Measurements from ENCODE around the gene SAMD4A.
A peak's percentile ranks its signal among the peaks of the same experiment; 100 is the strongest.

SAMD4A gene

DNA sequence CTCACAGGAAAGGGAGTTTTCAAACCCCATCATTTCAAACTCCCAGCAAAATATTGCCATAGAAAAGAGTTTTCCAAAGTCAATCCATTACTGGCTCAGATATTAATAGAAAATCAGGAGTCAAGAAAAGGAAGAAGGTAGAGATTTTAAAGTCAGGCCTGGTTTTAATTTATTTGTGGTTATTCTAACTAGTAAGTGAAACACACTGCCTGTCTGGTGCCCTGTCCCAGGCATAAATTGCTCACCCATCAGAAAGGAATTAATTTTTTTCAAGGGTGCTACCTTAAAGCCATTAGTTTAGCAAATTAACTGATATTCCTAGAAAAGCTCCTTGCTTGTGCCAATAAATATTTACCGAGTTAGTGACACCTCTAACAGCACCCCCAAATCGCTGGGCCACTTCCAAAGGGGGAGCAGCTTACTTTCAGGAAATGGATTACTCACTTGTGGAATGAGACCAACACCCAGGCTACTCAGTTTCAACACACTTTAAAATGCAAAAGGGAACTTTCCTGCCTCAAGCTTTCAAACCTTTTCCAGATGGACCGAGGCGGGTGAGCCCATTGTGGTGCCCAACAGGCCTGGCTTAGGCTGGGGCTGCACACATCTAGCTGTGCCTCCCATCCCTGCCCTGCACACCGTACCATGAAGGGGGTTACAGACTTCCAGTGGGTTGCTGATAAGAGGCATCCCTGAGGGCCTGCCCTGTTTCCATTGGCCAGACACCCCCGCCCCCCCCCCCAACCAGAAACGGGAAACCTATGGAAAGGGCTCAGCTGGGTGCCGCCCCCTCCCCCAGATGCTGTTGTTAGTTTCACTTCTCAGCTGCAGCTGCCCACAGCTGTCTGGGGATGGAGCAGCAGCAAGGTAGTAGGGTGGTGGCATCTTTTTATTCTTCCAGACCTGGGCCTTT, 117.2 kb downstream of the SAMD4A start:
- no peak for DNase-seq (ENCODE audit: low read depth in 3 of 3)

DNA sequence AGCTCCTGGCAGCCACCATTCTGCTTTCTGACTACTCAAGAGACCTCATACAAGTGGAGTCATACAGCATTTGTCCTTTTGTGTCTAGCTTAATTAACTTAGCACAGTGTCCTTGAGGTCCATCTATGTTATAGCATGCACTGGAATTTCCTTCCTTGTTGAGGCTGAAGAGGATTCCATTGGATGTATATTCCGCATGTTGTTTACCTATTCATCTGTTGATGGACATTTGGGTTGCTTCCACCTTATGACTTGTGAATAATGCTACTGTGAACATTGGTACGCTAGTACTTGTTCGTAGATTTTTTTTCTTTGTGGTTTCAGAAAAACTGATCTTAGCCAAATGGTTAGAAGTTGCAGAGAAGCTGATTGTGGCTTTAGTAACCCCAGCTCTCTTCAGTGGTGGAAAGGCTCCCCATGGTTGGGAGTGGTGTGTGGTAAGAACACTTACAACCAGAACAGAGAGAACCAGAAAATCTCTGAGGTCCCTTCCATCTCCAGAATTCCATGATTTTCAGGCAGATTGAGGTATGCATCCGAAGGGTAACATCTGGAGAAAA, 118.4 kb downstream of the SAMD4A start:
- DNase-seq (ENCODE audit: low read depth in 3 of 3) = no peak

DNA sequence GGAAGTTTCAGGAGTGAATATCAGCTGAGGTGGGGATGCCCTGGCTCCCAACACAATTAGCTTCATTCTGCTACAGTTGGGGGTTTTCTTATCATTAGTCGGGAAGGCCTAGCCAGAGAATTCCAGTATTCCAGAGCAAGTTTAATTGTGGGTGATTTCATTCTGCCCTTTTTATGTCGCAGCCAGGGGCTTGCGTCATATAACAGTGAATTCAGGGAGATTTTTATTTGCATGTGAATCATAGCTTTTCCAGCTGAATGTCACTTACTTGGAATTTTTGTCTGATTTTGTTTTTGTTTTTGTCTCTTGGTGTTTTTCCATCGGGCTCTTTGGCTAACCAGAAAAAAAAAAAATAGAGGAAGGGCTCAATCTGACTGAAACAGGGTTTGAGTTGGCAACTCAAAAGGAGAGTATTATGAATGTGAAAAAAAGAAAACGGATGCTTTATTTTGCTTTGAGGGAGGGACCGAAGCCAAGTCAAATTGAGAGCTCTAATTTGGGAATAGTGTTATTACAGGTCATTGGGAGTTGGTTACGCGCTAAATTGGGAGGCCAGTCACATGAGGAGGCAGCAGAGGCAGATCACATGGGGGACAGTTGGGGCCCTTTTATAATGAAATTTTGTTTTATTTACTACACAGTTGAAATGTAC, 119.4 kb downstream of the SAMD4A start:
- no peak for DNase-seq (ENCODE audit: low read depth in 3 of 3)

DNA sequence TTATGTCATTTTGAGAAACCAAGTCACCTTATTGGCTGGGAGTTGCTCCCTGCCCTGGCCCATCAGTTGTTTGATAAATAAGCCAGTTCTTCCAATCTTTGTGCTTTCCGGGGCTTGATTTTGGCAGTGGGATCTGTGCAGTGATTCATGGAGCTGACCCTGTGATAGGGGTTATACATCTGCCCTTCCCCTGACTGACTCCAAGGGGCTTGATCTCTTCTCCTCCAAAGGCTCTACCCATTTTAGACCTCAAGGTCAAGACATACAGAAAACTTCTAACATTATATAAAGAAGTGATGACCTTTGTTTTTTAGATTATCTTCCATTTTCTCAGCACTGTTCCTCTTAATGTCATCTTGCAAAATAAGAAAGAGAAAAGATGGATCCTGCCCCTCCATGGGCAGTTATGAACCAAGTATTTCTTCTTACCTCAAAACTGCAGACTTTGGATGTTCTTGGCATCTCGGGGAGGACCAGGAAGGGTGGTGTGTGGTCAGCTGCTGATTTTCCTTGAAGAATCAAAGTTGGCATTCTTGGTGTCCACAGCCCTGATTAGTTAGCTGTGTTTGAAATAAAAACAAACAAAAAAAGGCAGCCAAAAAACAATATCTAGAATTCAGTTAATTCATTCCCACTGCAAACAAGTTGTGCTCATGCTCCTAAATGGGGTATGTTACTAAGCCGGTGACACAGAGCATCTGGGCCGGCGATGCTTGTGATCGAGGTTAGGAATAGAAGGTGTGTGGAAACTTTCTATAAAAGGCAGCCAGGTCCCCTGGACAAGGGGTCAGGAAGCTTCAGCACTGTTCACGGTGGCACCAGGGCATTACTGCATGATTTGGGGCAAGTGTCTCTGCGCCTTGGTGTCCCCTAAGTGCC, 120.2 kb downstream of the SAMD4A start:
- no peak for DNase-seq (ENCODE audit: low read depth in 3 of 3)

DNA sequence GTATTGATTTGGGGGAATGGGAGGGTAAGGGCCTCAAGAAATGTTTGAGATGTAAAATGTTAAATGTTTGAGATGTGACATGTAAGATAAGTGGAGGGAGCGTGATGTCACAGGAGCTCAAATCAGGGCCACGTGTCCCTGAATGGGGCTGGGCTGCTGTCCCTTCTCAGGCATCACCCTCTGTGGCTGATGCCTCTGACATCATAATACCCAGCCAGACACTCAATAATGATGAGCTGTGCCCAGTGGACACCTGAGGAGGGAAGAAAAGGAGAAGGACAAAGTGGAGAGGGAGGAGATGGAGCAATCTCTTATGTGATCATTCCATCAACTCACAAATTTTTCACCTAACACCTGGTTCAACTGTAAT, 120.8 kb downstream of the SAMD4A start:
- DNase-seq (ENCODE audit: low read depth in 3 of 3) = no peak

DNA sequence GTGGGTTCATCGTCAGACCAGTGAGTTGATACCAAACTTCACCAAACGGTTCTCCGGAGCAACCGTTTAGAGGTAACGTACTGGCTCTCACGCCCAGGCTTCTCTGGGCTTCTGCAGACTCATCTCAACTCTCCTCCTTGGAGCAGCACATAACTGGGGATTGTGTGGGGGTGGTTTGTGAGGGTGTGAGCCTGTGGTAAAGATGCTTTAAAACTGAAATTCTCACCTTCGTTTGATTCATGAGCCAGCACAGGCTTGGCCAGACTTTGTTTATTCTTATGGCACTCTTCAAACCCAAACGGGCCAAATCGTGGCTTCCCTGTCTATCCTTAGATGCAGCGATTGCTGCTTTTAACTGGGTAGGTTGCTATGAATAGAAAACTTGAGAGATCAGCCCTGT, 121.3 kb downstream of the SAMD4A start:
- no peak for DNase-seq (ENCODE audit: low read depth in 3 of 3)

DNA sequence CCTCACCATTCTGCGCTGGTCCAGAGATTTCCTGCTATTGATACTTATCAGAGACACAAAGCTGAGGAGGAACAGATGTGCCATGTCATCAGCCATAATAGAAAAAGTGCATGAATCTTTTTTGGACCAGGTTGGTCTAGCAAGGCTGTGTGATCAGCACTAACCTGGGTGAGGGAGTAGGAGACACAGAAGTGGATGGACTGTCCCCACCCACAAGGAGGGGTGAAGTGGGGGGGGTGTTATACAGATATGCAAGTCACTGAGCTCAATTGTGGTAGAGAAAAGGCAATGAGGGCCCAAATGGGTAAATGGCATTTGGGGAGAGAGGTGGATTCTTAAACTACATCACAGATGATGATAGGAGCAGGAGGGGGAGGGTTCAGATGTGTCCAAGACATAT, 123.0 kb downstream of the SAMD4A start:
- no peak for DNase-seq (ENCODE audit: low read depth in 3 of 3)

DNA sequence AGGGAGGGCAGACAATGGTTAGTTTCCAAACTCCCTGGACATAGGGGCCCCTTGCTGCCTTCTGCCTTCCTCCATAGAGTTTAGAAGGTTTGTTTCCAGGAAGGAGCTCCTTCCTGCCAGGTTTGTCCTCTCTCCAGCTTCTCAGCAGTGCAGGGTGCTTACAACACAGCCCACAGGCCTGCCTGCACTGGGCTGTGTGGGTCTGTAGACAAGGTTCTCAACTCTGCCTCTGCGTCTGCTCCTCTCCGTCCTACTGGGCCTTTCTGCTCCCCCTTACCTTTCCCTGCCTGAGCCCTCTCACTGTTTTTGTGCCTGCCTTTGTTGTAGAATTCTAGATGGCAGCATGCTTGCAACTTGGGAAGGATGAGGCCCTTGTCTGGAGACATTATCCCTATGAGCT, 124.0 kb downstream of the SAMD4A start:
- no peak for DNase-seq (ENCODE audit: low read depth in 3 of 3)

DNA sequence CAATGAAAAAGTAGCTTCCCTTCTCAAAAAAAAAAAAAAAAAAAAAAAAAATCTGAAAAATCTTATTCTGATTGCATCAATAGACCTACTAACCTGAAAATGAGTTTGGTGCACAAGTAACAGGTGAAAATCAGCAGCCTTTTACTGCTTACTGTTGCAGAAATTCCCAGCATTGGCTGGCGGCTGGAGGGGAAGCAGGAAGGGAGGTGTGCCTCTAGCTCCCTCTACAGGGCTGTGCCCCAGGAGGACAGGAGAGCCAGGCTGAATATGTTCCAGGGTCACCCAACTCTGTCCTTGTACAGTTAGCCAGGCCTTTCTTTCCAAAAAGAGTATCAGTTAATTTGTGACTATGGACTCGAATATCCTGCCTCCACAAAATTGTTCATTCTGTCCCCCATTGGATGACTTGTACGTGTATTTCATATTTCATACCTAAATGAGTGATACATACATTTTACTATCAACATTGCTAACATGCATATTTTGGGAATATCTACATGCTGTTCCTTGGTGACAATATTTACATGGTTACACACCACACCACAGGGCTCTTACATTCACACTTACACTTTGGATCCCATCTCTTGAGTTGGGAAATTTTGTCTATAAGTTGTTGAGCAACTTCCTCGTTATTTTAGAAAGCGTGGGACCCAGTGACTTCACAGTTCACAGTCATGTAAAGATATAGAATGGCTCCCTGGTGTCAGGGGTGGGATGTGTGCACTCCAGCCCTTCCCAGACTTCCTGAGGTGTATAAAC, 124.8 kb downstream of the SAMD4A start:
- peak in 2 of 3 experiments; percentile 9 to 15 for DNase-seq (ENCODE audit: low read depth in 3 of 3)

DNA sequence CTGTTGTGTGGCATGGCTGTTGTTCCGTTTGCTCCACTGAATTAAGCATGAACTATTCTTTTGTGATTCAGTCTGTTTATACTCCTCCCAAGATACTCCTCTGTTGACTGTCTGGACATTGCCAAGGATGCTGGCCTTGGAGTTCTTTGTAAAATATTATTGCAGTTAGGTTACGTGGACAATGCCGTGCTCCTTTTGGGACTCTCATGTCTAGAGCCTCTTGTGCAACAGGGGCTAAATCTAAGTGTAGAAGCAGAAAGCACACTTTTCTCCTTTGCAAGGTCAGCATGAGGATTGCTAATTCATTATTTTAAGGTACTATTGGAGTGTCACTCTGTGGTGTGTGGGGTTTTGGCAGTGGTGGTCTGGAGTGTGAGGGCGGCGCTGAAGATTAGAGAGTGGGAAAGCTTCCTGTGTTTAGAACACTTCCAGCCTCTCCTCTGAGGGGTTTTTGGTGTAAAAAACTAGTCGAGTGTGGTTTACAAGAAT, 125.4 kb downstream of the SAMD4A start:
- DNase-seq (ENCODE audit: low read depth in 3 of 3) = no peak

DNA sequence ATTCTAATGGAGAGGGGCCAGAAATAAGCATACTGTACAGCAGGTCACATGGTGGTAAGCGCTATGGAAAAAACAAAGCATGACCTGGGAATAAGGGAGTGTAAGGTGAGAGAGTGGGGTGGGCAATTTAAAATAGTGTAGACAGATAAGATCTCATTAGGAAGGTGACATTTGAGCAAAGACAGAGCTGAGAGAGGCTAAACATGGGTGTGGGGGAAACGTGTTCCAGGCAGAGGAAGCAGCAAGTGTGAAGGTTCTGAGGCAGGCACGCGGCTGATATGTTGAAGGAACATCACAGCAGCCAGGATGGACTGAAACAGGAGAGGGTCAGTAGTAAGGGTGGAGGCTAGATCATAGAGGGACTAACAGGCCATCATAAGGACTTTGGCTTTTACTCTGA, 126.8 kb downstream of the SAMD4A start:
- no peak for DNase-seq (ENCODE audit: low read depth in 3 of 3)

DNA sequence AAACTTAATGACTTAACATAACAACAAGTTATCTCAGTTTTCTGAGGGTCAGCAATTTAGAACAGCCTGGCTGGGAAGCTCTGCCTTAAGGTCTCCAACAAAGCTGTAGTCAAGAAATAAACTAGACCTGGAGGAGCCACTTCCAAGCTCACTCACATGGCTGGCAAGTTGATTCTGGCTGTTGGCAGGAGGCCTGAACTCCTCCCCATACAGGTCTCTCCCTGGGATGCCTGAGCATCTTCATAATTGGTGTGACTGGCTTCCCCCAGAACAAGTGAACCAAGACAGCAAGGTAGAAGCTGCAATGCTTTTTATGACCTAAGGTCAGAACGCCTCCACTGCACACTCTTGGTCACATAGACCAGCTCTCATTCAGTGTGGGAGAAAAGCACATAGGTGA, 128.3 kb downstream of the SAMD4A start:
- no peak for DNase-seq (ENCODE audit: low read depth in 3 of 3)

DNA sequence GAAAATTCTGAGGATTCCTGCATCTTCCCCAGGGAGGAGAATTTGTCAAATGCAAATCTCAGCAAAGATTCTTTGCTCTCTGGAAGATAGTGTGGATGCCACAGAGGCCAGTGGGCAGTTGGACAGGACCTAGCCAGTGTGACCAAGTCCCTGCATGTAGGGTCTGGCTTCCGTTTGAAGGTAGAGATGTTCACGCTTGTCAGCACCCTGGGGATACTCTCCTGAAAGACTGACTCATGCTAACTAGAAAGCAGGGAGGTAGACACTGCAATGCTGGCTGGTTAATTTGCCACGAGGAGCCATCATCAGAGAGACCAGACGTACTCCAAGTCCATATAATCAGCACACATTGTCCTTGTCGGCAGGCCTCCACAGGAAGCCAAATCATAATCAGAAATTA, 130.1 kb downstream of the SAMD4A start:
- DNase-seq (ENCODE audit: low read depth in 3 of 3) = no peak

DNA sequence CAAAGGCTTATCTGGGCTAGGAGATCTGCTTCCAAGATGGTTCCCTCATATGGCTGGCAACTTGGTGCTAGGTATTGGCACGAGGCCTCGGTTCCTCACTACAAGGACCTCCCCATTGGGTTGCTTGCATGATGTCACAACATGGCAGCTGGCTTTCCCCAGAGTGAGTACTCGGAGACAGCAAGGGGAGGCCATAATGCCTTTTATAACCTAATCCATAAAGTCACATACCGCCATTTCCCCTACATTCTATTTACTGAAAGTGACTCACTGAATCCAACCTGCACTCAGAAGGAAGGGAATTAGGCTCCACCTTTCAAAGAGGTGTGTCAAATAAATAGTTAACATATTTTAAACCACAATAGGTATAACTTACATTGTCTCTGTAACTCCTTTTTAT, 130.9 kb downstream of the SAMD4A start:
- DNase-seq (ENCODE audit: low read depth in 3 of 3) = no peak

DNA sequence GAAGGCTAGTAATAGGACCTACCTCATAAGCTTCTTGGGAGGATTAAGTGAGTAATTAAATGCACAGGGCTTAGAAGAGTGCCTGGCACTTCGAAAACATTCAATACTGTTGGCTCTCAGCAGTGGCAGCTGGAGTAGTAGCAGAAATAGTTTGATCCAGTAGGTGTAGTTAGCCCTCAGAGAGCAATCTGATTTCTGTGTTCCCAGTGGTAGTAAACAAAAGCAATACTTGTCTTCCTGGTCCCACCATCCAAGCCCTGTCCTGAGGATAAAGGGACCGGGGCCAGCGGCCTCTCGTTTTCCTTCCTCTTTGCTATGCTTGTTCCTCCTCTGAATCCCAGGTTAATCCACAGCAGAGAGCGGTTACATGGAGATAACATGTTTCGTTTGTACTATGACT, 131.6 kb downstream of the SAMD4A start:
- no peak for DNase-seq (ENCODE audit: low read depth in 3 of 3)

DNA sequence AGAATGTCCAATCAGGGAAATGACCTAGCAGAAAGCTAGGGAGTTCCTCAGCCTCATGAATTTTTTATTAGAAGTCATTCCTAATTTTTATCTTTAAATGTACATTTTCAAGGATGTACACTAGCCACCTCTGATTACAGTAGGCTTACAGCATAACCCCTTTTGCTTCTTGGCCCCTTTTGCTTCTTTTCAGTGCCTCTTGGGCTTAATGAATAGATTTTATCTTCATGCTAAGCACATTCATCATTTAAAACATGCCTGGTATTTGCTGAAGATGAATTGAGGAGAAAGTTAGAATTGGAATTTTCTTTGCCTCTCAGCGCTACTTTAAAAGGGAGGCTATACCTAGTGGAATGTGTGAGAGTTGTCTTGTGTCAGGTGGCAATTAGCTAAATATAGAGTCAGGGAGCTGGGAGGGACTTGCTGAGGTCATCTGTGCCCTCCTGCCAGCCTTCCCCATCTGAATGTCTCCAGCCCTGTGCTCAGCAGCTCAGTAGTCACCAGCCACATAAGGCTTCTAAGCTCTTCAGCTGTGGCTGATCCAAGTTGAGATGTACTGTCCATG, 132.1 kb downstream of the SAMD4A start:
- DNase-seq (ENCODE audit: low read depth in 3 of 3) = no peak

DNA sequence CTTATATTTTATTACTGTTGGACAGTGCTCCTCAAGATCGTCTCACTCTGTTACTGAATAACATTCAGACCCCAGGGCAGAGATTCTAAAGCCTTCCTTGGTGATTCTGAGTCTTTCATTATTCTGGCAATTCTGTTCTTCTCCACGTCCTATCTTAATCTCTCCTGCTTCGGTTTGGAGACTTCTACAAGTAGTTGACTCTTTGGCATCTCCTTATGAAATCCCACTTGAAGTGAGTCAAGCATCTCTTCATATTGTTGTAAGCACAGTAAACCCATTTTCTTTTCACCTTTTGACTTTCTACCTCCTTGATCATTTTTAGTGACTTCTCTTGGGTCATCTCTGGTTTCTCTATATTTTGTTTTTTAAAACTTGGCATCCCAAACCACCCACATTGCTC, 132.8 kb downstream of the SAMD4A start:
- no peak for DNase-seq (ENCODE audit: low read depth in 3 of 3)

DNA sequence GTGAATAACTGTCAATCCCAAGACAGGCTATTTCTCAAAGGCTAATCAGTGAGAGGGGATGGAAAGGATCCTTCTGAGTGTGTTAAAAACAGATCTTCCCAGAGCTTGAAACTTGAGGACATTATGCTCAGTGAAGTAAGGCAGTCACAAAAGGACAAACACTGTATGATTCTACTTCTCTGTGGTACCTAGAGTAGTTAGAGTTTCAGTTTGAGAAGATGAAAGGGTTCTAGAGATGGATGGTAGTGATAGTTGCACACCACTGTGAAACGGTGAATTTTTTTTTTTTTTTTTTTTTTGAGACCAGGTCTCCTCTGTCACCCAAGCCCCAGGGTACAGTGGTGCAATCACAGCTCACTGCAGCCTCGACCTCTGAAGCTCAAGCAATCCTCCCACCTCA, 133.8 kb downstream of the SAMD4A start:
- DNase-seq (ENCODE audit: low read depth in 3 of 3) = no peak

DNA sequence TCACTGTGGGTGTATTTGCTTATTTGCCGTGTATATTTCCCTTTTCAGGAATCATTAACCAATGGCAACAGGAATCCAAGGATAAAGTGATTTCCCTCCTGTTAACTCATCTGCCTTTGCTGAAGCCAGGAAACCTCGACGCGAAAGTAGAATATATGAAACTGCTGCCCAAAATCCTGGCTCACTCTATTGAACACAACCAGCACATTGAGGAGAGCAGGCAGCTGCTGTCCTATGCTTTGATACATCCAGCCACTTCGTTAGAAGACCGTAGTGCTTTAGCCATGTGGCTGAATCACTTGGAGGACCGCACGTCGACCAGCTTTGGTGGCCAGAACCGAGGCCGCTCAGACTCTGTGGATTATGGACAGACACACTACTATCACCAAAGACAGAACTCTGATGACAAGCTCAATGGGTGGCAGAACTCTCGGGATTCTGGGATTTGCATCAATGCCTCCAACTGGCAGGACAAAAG, 135.1 kb downstream of the SAMD4A start:
- no peak for DNase-seq (ENCODE audit: low read depth in 3 of 3)

DNA sequence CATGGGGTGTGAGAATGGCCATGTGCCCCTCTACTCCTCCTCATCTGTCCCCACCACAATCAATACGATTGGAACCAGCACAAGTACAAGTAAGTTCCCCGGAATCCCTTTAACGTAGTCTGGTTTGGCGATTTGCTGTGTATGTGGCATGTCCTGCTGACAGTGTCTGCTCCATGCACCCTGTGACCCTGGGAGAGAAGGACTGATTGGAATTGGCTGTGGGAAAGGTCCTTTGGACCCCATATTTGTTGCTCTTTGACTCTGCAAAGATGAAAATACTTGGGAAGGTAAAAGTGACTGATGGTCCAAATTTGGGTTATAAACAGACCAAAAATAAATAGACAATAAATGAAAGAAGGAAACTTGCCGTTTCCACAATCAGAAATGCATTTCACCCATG, 135.6 kb downstream of the SAMD4A start:
- no peak for DNase-seq (ENCODE audit: low read depth in 3 of 3)

DNA sequence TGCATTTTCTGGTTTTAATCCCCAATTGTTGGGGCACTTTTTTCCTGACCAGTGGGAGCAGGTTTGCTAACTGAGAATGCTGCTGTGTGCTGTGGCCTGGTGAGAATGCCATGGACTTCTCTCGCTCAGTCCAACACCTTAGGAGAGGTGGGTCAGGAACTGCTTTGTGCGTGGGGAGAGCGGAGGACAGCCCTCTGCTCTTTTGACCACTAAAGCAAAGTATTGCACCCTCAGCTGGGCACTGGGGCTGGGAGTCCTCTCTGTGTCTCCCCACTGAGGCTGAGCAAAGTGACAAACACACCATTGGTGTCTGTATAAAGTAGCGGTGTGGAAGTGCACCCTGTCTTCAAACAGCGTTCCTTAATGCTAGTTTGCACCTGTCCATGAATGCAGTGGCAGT, 136.2 kb downstream of the SAMD4A start:
- DNase-seq (ENCODE audit: low read depth in 3 of 3) = no peak

Measured in stimulated activated CD4-positive, alpha-beta T cell treated with anti-CD3 and anti-CD28 coated beads, TNF-alpha, amount 100 ng/mL, for 4 hours (primary cell).